Esophagus (tissue), 2 donors: ENCODE measurements around the gene UNC93B1. TPM values are rescaled to one million over a fixed set of nuclear protein-coding genes. Genes with fewer than 3 reads are reported as not detected.

Experiments used
- H3K27ac ChIP-seq, 2 donors: one replicate each; pipeline ENCODE4 v1.5.1; 2013; ENCODE audit warnings: low read depth in 2 of 2, mild to moderate bottlenecking in 2 of 2, inconsistent platforms in 1 of 2, low read length in 1 of 2, moderate library complexity in 1 of 2
- H3K27me3 ChIP-seq, 2 donors: one replicate each; pipeline ENCODE4 v1.6.1; 2013; ENCODE audit warnings: low read length in 2 of 2, control low read depth in 1 of 2, mild to moderate bottlenecking in 1 of 2; ENCODE audit not compliant: insufficient read depth in 2 of 2, control insufficient read depth in 1 of 2
- H3K36me3 ChIP-seq, 2 donors: one replicate each; pipeline ENCODE4 v1.6.1; 2013; ENCODE audit warnings: low read length in 1 of 2; ENCODE audit not compliant: control insufficient read depth in 2 of 2, insufficient read depth in 2 of 2
- H3K4me1 ChIP-seq, 2 donors: one replicate each; pipeline ENCODE4 v1.6.1; 2013; ENCODE audit warnings: low read length in 1 of 2; ENCODE audit not compliant: control insufficient read depth in 2 of 2, insufficient read depth in 2 of 2
- H3K4me3 ChIP-seq, 2 donors: one replicate each; pipeline ENCODE4 v1.5.1; 2013; ENCODE audit warnings: low read length in 2 of 2, mild to moderate bottlenecking in 2 of 2, low read depth in 1 of 2, moderate library complexity in 1 of 2
- H3K9me3 ChIP-seq, 2 donors: one replicate each; pipeline ENCODE4 v1.6.1; 2013; ENCODE audit warnings: mild to moderate bottlenecking in 2 of 2, low read depth in 1 of 2, low read length in 1 of 2, moderate library complexity in 1 of 2; ENCODE audit not compliant: control insufficient read depth in 2 of 2, insufficient read depth in 1 of 2
- WGBS, 2 donors: extraction: QIAGEN DNeasy Blood & Tissue Kit; methylation state at CpG; one replicate each; pipeline ENCODE4 v1.1.7; 2013; 5-methylcytosine and 5-hydroxymethylcytosine counted together
- polyA plus RNA-seq, 2 donors: library from polyadenylated mRNA; stranded (reverse); fragments of 200-250 nt; gene quantifications; one replicate each; pipeline ENCODE4 v1.2.3, GENCODE V29; 2013
- donor health status: healthy with polysubstance abuse.
- donor health status: Bipolar disorder and iron deficiency.

The UNC93B1 gene
- polyA plus RNA-seq, 2 donors = 20.5 to 24.4 TPM

GRCh38 chr11:68024508-68024907 lies 20.6 kb upstream of the UNC93B1 start:
- H3K36me3 ChIP-seq = peaks cover 0 to 4% of the 10 kb centered on the region in 2 donors

DNA sequence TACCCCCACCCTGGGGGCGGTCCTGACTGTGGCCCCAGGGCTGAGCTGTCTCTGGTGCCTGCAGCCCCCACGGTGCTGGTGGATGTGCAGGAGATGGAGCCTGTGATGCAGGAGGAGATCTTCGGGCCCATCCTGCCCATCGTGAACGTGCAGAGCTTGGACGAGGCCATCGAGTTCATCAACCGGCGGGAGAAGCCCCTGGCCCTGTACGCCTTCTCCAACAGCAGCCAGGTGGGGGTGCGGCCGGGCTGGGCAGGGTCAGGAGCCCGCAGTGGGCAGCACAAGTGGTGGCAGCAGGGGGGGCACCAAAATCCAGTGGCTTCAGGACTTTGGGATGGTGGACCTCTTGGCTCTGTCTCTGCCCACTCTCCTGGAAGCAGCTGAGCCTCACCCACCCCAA lies 18.6 kb upstream of the UNC93B1 start:
- Histone ChIP-seq H3K27ac (no peak overlapping the region), H3K9me3 (no peaks in the 10 kb centered on the region), H3K4me1 (peaks cover 0 to 21% of the 10 kb centered on the region in 2 donors), H3K36me3 (no peaks in the 10 kb centered on the region), H3K27me3 (no peaks in the 10 kb centered on the region), H3K4me3 (no peak overlapping the region)
- 85 to 88% methylated on average over 13 of the region's 13 CpGs for WGBS, 2 donors

More at GRCh38 chr11:68024508-68024907, 20.6 kb upstream of the UNC93B1 start:
- H3K27me3 ChIP-seq = no peaks in the 10 kb centered on the region
- no peak overlapping the region for H3K27ac ChIP-seq
- no peak overlapping the region for H3K4me3 ChIP-seq
- H3K4me1 ChIP-seq = peaks cover 3 to 12% of the 10 kb centered on the region in 2 donors
- no peaks in the 10 kb centered on the region for H3K9me3 ChIP-seq
- WGBS, 2 donors = 84 to 85% methylated on average over 5 of the region's 5 CpGs

DNA sequence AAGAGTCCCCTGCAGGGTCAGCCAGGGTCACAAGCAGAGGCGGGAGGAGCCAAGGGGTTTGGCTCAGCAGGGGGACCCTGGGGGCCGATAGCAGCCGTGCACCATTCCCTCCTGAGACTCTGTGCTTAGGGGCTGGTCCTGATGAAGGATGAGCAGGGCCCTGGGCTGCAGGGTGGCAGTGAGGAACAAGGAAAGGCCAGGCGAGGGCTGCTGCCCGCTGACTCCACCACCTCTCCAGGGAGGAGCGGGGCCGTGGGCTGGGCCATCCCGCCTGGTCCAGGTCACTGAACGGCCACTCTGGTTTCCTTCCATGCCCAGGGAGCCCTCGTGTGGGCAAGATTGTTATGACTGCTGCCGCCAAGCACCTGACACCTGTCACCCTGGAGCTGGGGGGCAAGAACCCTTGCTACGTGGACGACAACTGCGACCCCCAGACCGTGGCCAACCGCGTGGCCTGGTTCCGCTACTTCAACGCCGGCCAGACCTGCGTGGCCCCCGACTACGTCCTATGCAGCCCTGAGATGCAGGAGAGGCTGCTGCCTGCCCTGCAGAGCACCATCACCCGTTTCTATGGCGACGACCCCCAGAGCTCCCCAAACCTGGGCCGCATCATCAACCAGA lies 17.4 kb upstream of the UNC93B1 start:
- Histone ChIP-seq H3K4me1 (peaks cover 0 to 33% of the 10 kb centered on the region in 2 donors), H3K27me3 (no peaks in the 10 kb centered on the region), H3K4me3 (no peak overlapping the region), H3K36me3 (no peaks in the 10 kb centered on the region), H3K27ac (peak overlapping the region; percentile 63 to 72), H3K9me3 (no peaks in the 10 kb centered on the region)
- 63% methylated on average over 26 to 27 of the region's 27 CpGs for WGBS, 2 donors

DNA sequence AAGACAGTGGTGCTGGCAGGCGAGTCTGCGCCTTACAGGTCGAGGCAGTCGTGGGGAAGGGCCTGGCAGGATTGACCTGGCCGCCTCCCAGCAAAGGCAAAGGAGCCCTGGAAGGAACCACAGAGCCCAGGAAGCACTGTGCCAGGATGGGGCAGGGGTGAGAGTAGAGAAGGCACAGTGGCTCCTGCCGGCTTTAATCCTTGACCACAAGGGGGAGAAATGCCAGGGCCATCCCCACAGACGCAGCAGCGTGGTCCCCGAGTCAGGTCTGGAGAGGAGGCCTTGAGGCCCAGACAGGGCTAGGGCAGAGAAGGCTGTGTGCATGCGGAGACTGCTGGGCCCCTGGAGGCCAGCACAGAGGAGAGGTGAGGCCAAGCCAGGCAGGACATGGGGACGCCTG lies 16.7 kb upstream of the UNC93B1 start:
- no peaks in the 10 kb centered on the region for H3K36me3 ChIP-seq
- WGBS, 2 donors = 37 to 51% methylated on average over 11 of the region's 11 CpGs
- H3K4me1 ChIP-seq = peaks cover 0 to 36% of the 10 kb centered on the region in 2 donors
- H3K9me3 ChIP-seq = no peaks in the 10 kb centered on the region
- no peak overlapping the region for H3K4me3 ChIP-seq
- H3K27ac ChIP-seq = peak overlapping the region; percentile 63 to 72
- H3K27me3 ChIP-seq = no peaks in the 10 kb centered on the region

GRCh38 chr11:68019486-68019885 lies 15.6 kb upstream of the UNC93B1 start:
- Histone ChIP-seq H3K27me3 (no peaks in the 10 kb centered on the region), H3K4me3 (peak overlapping the region in 1 of 2 donors; percentile 19), H3K9me3 (no peaks in the 10 kb centered on the region), H3K4me1 (peaks cover 3 to 44% of the 10 kb centered on the region in 2 donors), H3K27ac (peak overlapping the region; percentile 66 to 72), H3K36me3 (no peaks in the 10 kb centered on the region)
- 82% methylated on average over 12 of the region's 12 CpGs for WGBS, 2 donors

- H3K4me3 ChIP-seq = no peak overlapping the region
- 89% methylated on average over 18 of the region's 18 CpGs for WGBS, 2 donors
- peaks cover 3 to 49% of the 10 kb centered on the region in 2 donors for H3K4me1 ChIP-seq
- peak overlapping the region; percentile 47 to 56 for H3K27ac ChIP-seq
- H3K36me3 ChIP-seq = no peaks in the 10 kb centered on the region
- H3K27me3 ChIP-seq = no peaks in the 10 kb centered on the region
- H3K9me3 ChIP-seq = no peaks in the 10 kb centered on the region
Observed at GRCh38 chr11:68018730-68019190, 14.9 kb upstream of the UNC93B1 start.

DNA sequence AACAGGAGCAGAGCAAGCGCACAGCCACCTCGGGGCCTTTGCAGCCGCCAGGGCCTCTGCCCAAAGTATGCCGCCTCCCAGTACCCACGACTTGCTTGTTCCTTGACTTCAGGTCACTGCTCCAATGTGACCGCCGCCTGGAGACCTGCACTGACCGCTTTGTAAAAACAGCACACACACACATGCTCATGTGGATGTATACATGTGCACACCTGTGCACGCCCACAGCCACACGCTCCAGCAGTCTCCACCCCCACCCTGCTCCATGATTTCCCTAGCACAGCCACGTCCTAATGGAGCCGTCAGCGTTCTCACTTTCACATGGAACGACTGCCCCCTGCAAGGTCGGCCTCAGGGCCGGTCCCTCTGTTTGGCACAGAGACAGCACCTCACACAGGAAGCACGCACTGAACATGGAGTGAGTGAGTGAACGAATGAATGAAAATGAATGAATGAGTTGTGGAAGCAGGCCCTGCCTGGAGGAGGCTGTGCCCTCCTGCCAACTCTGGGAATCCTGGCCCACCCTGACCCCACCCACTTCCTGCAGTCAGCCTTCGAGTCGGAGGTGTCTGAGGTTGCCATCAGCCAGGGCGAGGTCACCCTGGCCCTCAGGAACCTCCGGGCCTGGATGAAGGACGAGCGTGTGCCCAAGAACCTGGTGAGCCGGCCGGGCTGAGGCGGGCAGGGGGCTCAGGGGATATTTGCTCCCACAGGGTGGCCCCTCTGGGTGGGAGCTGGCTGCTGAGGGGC lies 14.3 kb upstream of the UNC93B1 start:
- WGBS, 2 donors = 77 to 78% methylated on average over 27 of the region's 27 CpGs
- H3K4me1 ChIP-seq = peaks cover 3 to 49% of the 10 kb centered on the region in 2 donors
- H3K36me3 ChIP-seq = no peaks in the 10 kb centered on the region
- no peaks in the 10 kb centered on the region for H3K9me3 ChIP-seq
- no peaks in the 10 kb centered on the region for H3K27me3 ChIP-seq
- peak overlapping the region; percentile 47 to 56 for H3K27ac ChIP-seq
- no peak overlapping the region for H3K4me3 ChIP-seq

DNA sequence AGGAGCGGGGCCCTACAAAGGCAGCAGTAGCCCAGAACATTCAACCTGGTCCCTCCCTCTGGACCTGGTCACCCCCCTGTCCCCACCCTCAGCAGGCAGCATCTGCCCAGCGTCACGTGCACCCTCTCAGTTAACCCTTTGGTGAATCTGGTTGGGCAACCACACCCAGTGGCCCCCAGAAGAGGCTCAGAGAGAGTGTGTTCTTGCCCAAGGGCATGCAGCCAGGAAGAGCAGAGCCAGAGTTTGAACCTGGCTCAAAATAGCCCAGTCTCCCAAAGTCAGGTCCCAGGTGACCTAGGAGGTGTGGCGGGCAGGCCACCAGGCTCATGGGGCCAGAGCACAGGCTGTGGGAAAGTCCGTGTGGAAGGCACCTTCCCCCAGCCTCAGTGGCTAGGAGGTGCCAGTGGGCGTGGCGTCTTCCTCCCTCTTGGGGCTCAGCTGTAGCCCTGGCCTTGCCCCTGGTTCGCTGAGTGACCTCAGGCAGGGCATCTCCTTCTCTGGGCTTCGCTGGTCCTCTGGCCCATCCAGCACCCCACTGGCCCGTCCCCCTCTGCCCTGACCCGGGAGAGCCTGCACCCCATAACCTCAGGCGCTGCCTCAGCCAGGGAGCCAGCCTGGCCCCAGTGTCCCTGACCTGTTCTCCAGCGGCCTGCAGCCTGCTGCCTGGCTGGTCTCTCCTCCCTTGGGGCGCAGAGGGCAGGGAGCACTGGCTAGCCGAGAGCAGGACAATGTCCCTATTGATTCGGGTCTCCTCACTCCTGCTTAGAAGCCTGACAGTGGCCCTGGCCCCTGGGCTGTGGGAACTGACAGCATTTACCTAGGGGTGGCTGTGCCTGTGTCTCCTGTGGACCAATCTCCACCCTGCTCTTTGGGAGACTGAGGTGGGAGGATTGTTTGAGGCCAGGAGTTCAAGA lies 13.3 kb upstream of the UNC93B1 start:
- H3K4me3 ChIP-seq = no peak overlapping the region
- 69 to 70% methylated on average over 16 of the region's 16 CpGs for WGBS, 2 donors
- peak overlapping the region; percentile 24 to 54 for H3K27ac ChIP-seq
- peaks cover 3 to 49% of the 10 kb centered on the region in 2 donors for H3K4me1 ChIP-seq
- H3K27me3 ChIP-seq = no peaks in the 10 kb centered on the region
- H3K9me3 ChIP-seq = no peaks in the 10 kb centered on the region
- H3K36me3 ChIP-seq = no peaks in the 10 kb centered on the region

DNA sequence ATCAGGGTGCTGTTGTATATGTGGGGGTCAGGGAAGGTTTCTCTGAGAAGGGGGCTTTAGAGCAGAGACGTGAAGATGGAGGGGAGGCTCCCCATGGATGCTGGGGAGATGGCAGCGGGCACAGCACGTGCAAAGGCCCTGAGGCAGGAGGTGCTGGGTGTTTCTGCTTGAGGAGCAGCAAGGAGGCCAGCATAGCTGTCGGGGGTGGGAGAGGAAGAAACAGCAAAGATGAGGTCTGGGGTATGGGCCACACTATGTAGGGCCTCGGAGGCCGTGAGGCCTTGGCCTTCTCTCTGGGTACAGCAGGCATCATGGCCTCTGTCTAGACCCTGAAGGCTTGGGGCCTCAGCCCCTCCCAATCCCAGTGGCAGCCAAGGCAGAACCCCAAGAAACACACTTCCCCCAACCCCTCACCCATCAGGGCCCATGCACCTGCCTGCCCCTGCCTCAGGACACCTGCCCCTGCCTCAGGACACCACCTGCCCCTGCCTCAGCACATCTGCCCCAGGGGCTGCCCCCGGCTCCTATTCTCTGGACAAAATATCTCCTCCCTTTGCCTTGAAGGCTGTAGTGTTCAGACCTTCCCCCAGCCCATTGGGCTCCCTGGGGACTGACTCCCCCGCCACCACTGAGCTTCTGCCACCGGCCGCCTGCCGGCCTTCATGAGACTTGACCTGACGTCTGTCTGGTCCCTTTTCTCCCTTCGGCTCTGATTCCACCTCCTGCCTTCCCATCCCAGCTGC lies 12.4 kb upstream of the UNC93B1 start:
- Histone ChIP-seq H3K36me3 (no peaks in the 10 kb centered on the region), H3K4me1 (peaks cover 3 to 49% of the 10 kb centered on the region in 2 donors), H3K4me3 (no peak overlapping the region), H3K27me3 (no peaks in the 10 kb centered on the region), H3K27ac (peak overlapping the region in 1 of 2 donors; percentile 54), H3K9me3 (no peaks in the 10 kb centered on the region)
- WGBS, 2 donors = 69 to 79% methylated on average over 13 of the region's 13 CpGs
